Heart left ventricle (tissue), 16 donors: ENCODE results near the gene CYTH4. TPM values are rescaled to one million over a fixed set of nuclear protein-coding genes. Genes with fewer than 3 reads are reported as not detected.

ENCODE experiments used
- ATAC-seq, 4 donors: fragments of 200-7000 bp; cut with Tn5 transposase; one replicate each; pipeline ENCODE4 v1.9.1; 2020 to 2022; ENCODE audit warnings: moderate library complexity in 4 of 4, mild to moderate bottlenecking in 3 of 4, moderate number of reproducible peaks in 1 of 4
- DNase-seq, 5 donors: peaks; one replicate each; pipeline ENCODE4 v3.0.0-alpha.2; 2020
- H3K27ac ChIP-seq, 12 donors: fragments of 200-600 bp; sonication (generic) in 4 of 12; one replicate each; pipeline versions ENCODE4 v1.5.0 to v1.8.0; 2016 to 2022; ENCODE audit warnings: mild to moderate bottlenecking in 2 of 12
- H3K27me3 ChIP-seq, 9 donors: fragments of 200-600 bp; sonication (generic) in 2 of 9; one replicate each; pipeline versions ENCODE4 v1.5.1 to v1.8.0; 2016 to 2022; ENCODE audit warnings: mild to moderate bottlenecking in 3 of 9
- H3K36me3 ChIP-seq, 9 donors: fragments of 200-600 bp; sonication (generic) in 2 of 9; one replicate each; pipeline versions ENCODE4 v1.5.0 to v1.8.0; 2018 to 2022; ENCODE audit warnings: mild to moderate bottlenecking in 2 of 9
- H3K4me1 ChIP-seq, 12 donors: fragments of 200-600 bp; sonication (generic) in 4 of 12; one replicate each; pipeline versions ENCODE4 v1.5.0 to v1.8.0; 2016 to 2022; ENCODE audit warnings: mild to moderate bottlenecking in 3 of 12
- H3K4me3 ChIP-seq, 12 donors: fragments of 200-600 bp; sonication (generic) in 4 of 12; one replicate each; pipeline versions ENCODE4 v1.5.0 to v1.8.0; 2017 to 2022; ENCODE audit warnings: mild to moderate bottlenecking in 9 of 12, moderate library complexity in 4 of 12
- H3K9me3 ChIP-seq, 12 donors: fragments of 200-600 bp; sonication (generic) in 4 of 12; one replicate each; pipeline versions ENCODE4 v1.5.0 to v1.8.0; 2016 to 2022; ENCODE audit warnings: mild to moderate bottlenecking in 1 of 12
- CTCF ChIP-seq, 12 donors: fragments of 200-600 bp; sonication (generic) in 4 of 12; IDR thresholded peaks; one replicate each; pipeline versions ENCODE4 v1.5.0 to v1.8.0; 2018 to 2022; ENCODE audit warnings: antibody characterized with exemption in 12 of 12, mild to moderate bottlenecking in 5 of 12
- POLR2A ChIP-seq, 2 donors: fragments of 450-650 bp; IDR thresholded peaks; one replicate each; pipeline ENCODE4 v1.6.1; 2017; ENCODE audit warnings: antibody characterized with exemption in 2 of 2, mild to moderate bottlenecking in 2 of 2, moderate library complexity in 2 of 2
- WGBS, 4 donors: extraction: QIAGEN DNeasy Blood & Tissue Kit in 2 of 4; methylation state at CpG; one replicate each; pipeline versions ENCODE4 v1.1.5 to v1.1.7; 2013 to 2018; 5-methylcytosine and 5-hydroxymethylcytosine counted together
- intact Hi-C, 10 donors: fragments of 100-400 bp; cut with DNase I; formaldehyde crosslinking; loops; one replicate each; pipeline versions ENCODE4 v1.11.1 to v1.14.2; 2022
- polyA plus RNA-seq, 2 donors: library from polyadenylated mRNA; stranded (reverse); fragments of 200-250 nt; gene quantifications; one replicate each; pipeline ENCODE4 v1.2.3, GENCODE V29; 2013
- total RNA-seq, 9 donors: library from RNA; depleted of rRNA in 2 of 9; stranded (reverse); fragments of >200 nt in 2 of 9; fragmentation: NEBNext Ultra II Directional in 3 of 9; extraction: Animal tissue kit (Norgen Biotek cat#: 25700) in 3 of 9; gene quantifications; one replicate each; pipeline versions ENCODE4 v1.1.0 to v1.2.4, GENCODE V29; 2016 to 2023
- donor health status: ischemic (EF 13 %, LVEDD 7.1; RV severe dilation, severe dysfunction).
- donor health status: healthy with polysubstance abuse.
- donor health status: DM: no; HTN: yes; CAD: no.
- donor health status: DM: no; HTN: no; CAD: no.
- donor health status: ischemic (EF 25% LVEDD 6.9; RV normal size, moderate dysfunction).
- donor health status: ischemic (EF 25% LVEDD 5.7; RV mildly dilated, moderate dysfunction).
- donor health status: healthy.
- donor health status: DM: yes; HTN: yes; CAD: no.
- donor health status: ischemic (EF 35%, LVEDD 5.7; RV mildly dilated, moderate dysfunction).
- donor health status: nonischemic (EF 11% LVEDD 7.7; RV severe dilation, severe dysfunction).
- donor health status: DM: yes; HTN: yes; CAD: no.
- donor health status: PGD.
- donor health status: ischemic (EF 29% LVEDD 5.4; RV normal size, mild dysfunction).
- donor health status: nonischemic (EF 23%, LVEDD 6.1; RV moderate dilation, normal function).

Gene CYTH4
- total and polyA plus RNA-seq, 11 donors: 2.4 to 57.8 (median 4.3) TPM

GRCh38 chr22:37295213-37295886, 13.0 kb downstream of the CYTH4 start:
- H3K27me3 ChIP-seq: peaks cover 0 to 29% (median 2%) of the 10 kb centered on the region in 9 donors
- no peak for ATAC-seq
- intact Hi-C loops: no loop called here
- DNase-seq: no peak
- H3K36me3 ChIP-seq: peaks cover 0 to 81% (median 0%) of the 10 kb centered on the region in 9 donors
- no peak overlapping the region for H3K27ac ChIP-seq
- TF ChIP-seq CTCF (IDR thresholded peaks at IDR 0.05) (no peak), POLR2A (IDR thresholded peaks at IDR 0.05) (no peak)
- peaks cover 0 to 56% (median 0%) of the 10 kb centered on the region in 12 donors for H3K4me1 ChIP-seq
- WGBS, 4 donors: 71 to 78% (median 76%) methylated on average over 18 of the region's 18 CpGs
- peaks cover 0 to 6% (median 0%) of the 10 kb centered on the region in 12 donors for H3K9me3 ChIP-seq
- H3K4me3 ChIP-seq: no peak overlapping the region

- Histone ChIP-seq H3K27ac (no peak overlapping the region), H3K27me3 (peaks cover 0 to 30% (median 2%) of the 10 kb centered on the region in 9 donors), H3K4me1 (peaks cover 0 to 56% (median 0%) of the 10 kb centered on the region in 12 donors)
These were observed 13.6 kb downstream of the CYTH4 start for GRCh38 chr22:37295946-37296345.

GRCh38 chr22:37298748-37299495, 16.6 kb downstream of the CYTH4 start:
- no peak for TF ChIP-seq CTCF (IDR thresholded peaks at IDR 0.05)
- no peak for TF ChIP-seq POLR2A (IDR thresholded peaks at IDR 0.05)
- WGBS, 4 donors: 76 to 83% (median 81%) methylated on average over 15 to 17 of the region's 17 CpGs
- intact Hi-C loops: no loop called here
- Histone ChIP-seq H3K4me1 (peaks cover 0 to 74% (median 0%) of the 10 kb centered on the region in 12 donors), H3K4me3 (no peak overlapping the region), H3K27ac (peak overlapping the region in 1 of 12 donors; percentile 81), H3K27me3 (peaks cover 0 to 25% (median 0%) of the 10 kb centered on the region in 9 donors), H3K9me3 (no peaks in the 10 kb centered on the region), H3K36me3 (peaks cover 0 to 69% (median 0%) of the 10 kb centered on the region in 9 donors)
- ATAC-seq (peak in 1 of 4 donors; percentile 24), DNase-seq (peak in 1 of 5 donors; percentile 60)

More at GRCh38 chr22:37295946-37296345, 13.6 kb downstream of the CYTH4 start:
- ATAC-seq (no peak), DNase-seq (no peak)
- intact Hi-C loops: no loop called here
- Histone ChIP-seq H3K4me3 (no peak overlapping the region), H3K36me3 (peaks cover 0 to 75% (median 0%) of the 10 kb centered on the region in 9 donors), H3K9me3 (peaks cover 0 to 6% (median 0%) of the 10 kb centered on the region in 12 donors)
- 88 to 90% (median 89%) methylated on average over 2 to 11 of the region's 11 CpGs for WGBS, 4 donors
- TF ChIP-seq POLR2A (IDR thresholded peaks at IDR 0.05) (no peak), CTCF (IDR thresholded peaks at IDR 0.05) (no peak)

- no peaks in the 10 kb centered on the region for H3K9me3 ChIP-seq
- intact Hi-C loops: no loop called here
- peak overlapping the region in 1 of 12 donors; percentile 81 for H3K27ac ChIP-seq
- DNase-seq: no peak
- peaks cover 0 to 16% (median 0%) of the 10 kb centered on the region in 9 donors for H3K27me3 ChIP-seq
- peaks cover 0 to 73% (median 0%) of the 10 kb centered on the region in 9 donors for H3K36me3 ChIP-seq
- 82 to 91% (median 89%) methylated on average over 4 of the region's 4 CpGs for WGBS, 4 donors
- H3K4me1 ChIP-seq: peaks cover 0 to 85% (median 0%) of the 10 kb centered on the region in 12 donors
- H3K4me3 ChIP-seq: no peak overlapping the region
- TF ChIP-seq CTCF (IDR thresholded peaks at IDR 0.05) (no peak), POLR2A (IDR thresholded peaks at IDR 0.05) (no peak)
- no peak for ATAC-seq
These were observed 17.7 kb downstream of the CYTH4 start for GRCh38 chr22:37299969-37300509.
